MCF 10A (cell line): ENCODE results near the gene RBPJL. TPM values are rescaled to one million over a fixed set of nuclear protein-coding genes. Genes with fewer than 3 reads are reported as not detected.

ENCODE experiments used
- BruUV-seq: library from RNA; stranded (reverse); fragments of 400-500 nt; replicated peaks from 2 replicates; lab custom pipeline; 2021; lab: Mats Ljungman, UMichigan
- CTCF ChIA-PET: fragments of 300-600 bp; sonication (Branson Sonifier 250); formaldehyde crosslinking; extraction: SDS; loops from one replicate; lab custom pipeline; 2021; ENCODE audit warnings: antibody characterized with exemption, inconsistent platforms; lab: Yijun Ruan, JAX
- POLR2A ChIA-PET: fragments of 300-600, 350-650 bp; sonication (Branson Sonifier 250); formaldehyde crosslinking; extraction: SDS; loops from one replicate; lab custom pipeline; 2020; ENCODE audit warnings: antibody characterized with exemption, inconsistent platforms; lab: Yijun Ruan, JAX
- DNase-seq: peaks from one replicate; pipeline ENCODE4 v3.0.0-alpha.2; 2018; ENCODE audit not compliant: unreplicated experiment
- H3K27ac Mint-ChIP-seq: one replicate; pipeline ENCODE4 v1.8.0; 2022; ENCODE audit warnings: mild to moderate bottlenecking, low read depth, mixed read lengths; ENCODE audit not compliant: unreplicated experiment
- H3K27me3 Mint-ChIP-seq: one replicate; pipeline ENCODE4 v1.8.0; 2022; ENCODE audit warnings: mixed read lengths; ENCODE audit not compliant: insufficient read depth, unreplicated experiment
- H3K36me3 Mint-ChIP-seq: one replicate; pipeline ENCODE4 v1.8.0; 2022; ENCODE audit warnings: mild to moderate bottlenecking, moderate library complexity, mixed read lengths; ENCODE audit not compliant: insufficient read depth, unreplicated experiment
- H3K4me1 Mint-ChIP-seq: one replicate; pipeline ENCODE4 v1.8.0; 2022; ENCODE audit warnings: mixed read lengths; ENCODE audit not compliant: insufficient read depth, unreplicated experiment
- H3K4me3 Mint-ChIP-seq: one replicate; pipeline ENCODE4 v1.8.0; 2022; ENCODE audit warnings: mild to moderate bottlenecking, moderate library complexity, mixed read lengths; ENCODE audit not compliant: unreplicated experiment
- H3K9me3 Mint-ChIP-seq: one replicate; pipeline ENCODE4 v1.8.0; 2022; ENCODE audit warnings: mixed read lengths; ENCODE audit not compliant: unreplicated experiment
- CTCF ChIP-seq: fragments of 200-600 bp; IDR thresholded peaks from one replicate; pipeline ENCODE4 v1.8.0; 2022; ENCODE audit warnings: antibody characterized with exemption, mild to moderate bottlenecking; ENCODE audit not compliant: unreplicated experiment
- intact Hi-C: fragments of 100-400 bp; cut with micrococcal nuclease; formaldehyde crosslinking; loops from 2 replicates; pipeline ENCODE4 v1.14.1; 2022
- total RNA-seq: library from RNA; stranded (reverse); gene quantifications from 2 replicates; pipeline ENCODE4 v1.2.3, GENCODE V29; 2022

RBPJL gene
- total RNA-seq, 1 experiment from 2014 or later = not detected

GRCh38 chr20:45279992-45280391, 26.6 kb upstream of the RBPJL start:
- Mint-ChIP-seq H3K27ac (no peak overlapping the region), H3K9me3 (no peaks in the 10 kb centered on the region), H3K4me1 (peaks cover 13% of the 10 kb centered on the region), H3K27me3 (no peaks in the 10 kb centered on the region), H3K36me3 (no peaks in the 10 kb centered on the region), H3K4me3 (no peak overlapping the region)
- BruUV-seq = no TSS peak
- ChIA-PET CTCF (interaction anchor here (1.1 to 6.2 kb wide), 4 partner anchors 13 to 142 kb away, joined by 3 to 59 read pairs (median 4); no protein-coding TSS in a partner anchor), POLR2A (interaction anchor here (0.9 to 2.2 kb wide), 2 partner anchors 11 to 27 kb away, joined by 4 to 7 read pairs; no protein-coding TSS in a partner anchor)
- intact Hi-C loops = no loop called here
- TF ChIP-seq CTCF = no peak
- no peak for DNase-seq

DNA sequence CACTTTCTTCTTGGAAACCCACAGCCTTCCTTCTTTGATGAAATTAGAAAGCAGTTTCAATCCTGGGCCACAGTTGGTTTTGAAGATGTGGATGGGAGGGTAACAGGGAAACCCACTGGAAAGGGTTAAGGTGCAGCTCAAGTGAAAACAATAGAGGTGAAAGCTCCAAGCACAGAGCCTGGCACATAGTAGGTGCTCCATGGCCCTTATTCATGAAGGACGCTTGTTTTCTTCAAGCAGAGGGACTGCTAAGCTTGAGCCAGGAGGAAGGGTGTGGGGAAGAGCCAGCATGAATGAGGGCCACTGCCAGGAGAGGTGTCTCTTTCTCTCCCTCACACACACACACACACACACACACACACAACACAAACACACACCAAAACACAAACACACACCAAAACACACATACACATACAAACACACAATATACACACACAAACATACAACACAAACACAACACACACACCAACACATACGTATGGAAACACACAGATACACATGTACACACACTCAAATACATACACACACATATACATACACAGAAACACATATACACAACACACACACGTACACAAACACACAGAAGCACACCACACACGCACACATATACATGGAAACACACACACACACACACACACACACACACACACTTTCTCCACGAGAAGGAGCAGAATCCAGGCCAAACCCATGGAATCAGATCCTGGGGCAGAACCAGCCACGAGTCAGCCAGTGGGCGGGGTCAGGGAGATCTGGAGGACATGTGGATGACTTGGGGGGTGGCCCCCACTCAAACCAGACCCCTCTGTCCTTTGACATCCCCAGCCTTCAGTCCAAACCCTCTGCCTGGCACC, 23.7 kb upstream of the RBPJL start:
- intact Hi-C loops = no loop called here
- Mint-ChIP-seq H3K27me3 (no peaks in the 10 kb centered on the region), H3K4me3 (no peak overlapping the region), H3K27ac (no peak overlapping the region), H3K9me3 (no peaks in the 10 kb centered on the region), H3K4me1 (peaks cover 13% of the 10 kb centered on the region), H3K36me3 (no peaks in the 10 kb centered on the region)
- no peak for DNase-seq
- ChIA-PET POLR2A (interaction anchor here (0.6 kb wide), 2 partner anchors 138 to 144 kb away, joined by 3 read pairs; no protein-coding TSS in a partner anchor), CTCF (interaction anchor here (0.5 to 6.2 kb wide), 8 partner anchors 10 to 530 kb away, joined by 3 to 59 read pairs (median 4); partner anchors contain the start of gene UBE2C)
- BruUV-seq = no TSS peak
- TF ChIP-seq CTCF = no peak

DNA sequence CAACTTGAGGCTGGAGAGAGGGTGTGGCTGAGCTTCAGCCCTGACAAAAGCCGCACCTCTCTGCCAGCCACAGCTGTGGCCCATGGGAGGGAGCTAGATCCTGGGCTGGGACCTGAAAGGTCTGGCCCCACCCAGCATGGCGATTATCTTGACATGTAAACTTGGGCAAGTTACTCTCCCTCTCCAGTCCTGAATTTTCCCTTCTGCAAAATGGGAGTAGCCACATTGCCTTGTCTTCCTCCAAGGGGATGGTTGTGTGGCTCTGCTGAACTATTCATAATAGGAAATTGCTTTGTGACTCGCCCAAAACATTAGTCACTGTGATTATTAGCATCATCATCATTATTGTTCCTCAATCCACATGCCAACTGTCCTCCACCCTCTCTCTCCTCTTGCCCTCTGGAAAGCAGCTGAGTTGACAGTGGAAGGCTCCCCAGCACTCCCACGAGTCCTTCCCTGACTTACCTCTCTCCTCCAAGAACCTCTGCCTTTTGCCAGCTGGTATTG, 23.0 kb upstream of the RBPJL start:
- H3K4me3 Mint-ChIP-seq = no peak overlapping the region
- H3K27me3 Mint-ChIP-seq = no peaks in the 10 kb centered on the region
- H3K36me3 Mint-ChIP-seq = no peaks in the 10 kb centered on the region
- ChIA-PET POLR2A (interaction anchor here (1.0 kb wide), 1 partner anchor 222 kb away, joined by 3 read pairs; no protein-coding TSS in a partner anchor), CTCF (interaction anchor here (0.6 to 6.2 kb wide), 5 partner anchors 9 to 239 kb away, joined by 3 to 59 read pairs (median 4); no protein-coding TSS in a partner anchor)
- peaks cover 13% of the 10 kb centered on the region for H3K4me1 Mint-ChIP-seq
- TF ChIP-seq CTCF = no peak
- intact Hi-C loops = no loop called here
- DNase-seq = no peak
- no peak overlapping the region for H3K27ac Mint-ChIP-seq
- no TSS peak for BruUV-seq
- H3K9me3 Mint-ChIP-seq = no peaks in the 10 kb centered on the region

- no peak for TF ChIP-seq CTCF
- POLR2A ChIA-PET = no interaction called here
- Mint-ChIP-seq H3K36me3 (no peaks in the 10 kb centered on the region), H3K27me3 (no peaks in the 10 kb centered on the region), H3K4me3 (no peak overlapping the region), H3K27ac (no peak overlapping the region), H3K9me3 (no peaks in the 10 kb centered on the region), H3K4me1 (peaks cover 19% of the 10 kb centered on the region)
- intact Hi-C loops = no loop called here
- DNase-seq = no peak
- CTCF ChIA-PET = interaction anchor here (0.5 to 7.9 kb wide), 13 partner anchors 10 to 245 kb away, joined by 3 to 149 read pairs (median 4); no protein-coding TSS in a partner anchor
- BruUV-seq = no TSS peak
Measured at GRCh38 chr20:45288376-45288775, 18.3 kb upstream of the RBPJL start.
